ENCODE results near the gene COPA.

COPA gene

DNA sequence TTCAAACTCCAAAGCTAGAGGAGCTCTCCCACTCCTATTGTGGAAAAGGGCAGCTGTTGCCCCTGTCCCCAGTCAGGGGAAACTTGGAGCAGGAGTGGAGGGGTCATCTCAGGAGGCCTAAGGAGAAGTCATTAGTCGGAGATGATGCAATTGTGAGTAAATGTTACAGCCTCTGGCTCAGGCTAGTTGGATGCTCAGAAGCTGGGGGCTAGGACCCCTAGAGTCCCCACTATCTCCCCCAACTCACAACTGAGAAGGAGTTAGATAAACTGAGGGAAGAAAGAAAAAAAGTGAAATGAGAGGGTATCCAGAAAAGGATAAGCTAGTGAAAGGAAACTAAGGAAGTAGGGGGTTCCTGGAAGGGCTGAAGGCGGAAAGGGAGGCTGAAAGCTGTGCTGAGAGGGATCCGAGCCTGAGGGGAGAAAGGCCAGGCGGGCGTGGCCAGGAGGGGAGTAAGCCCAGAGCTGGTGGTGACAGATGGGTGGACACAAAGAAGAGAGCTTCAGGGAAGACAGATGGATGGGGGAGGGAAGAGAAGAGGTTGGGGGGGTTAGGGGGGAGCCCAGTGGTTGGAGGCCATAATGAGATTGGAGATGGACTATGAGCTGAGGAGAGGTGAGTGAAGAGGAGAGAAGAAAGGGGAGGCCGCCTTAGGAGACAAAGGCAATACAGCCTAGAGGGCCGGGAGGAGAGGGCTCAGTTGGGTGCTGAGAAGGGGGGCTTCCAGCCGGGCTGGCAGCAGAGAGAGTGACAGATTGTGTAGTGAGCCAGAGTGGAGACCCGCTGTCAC lies 19.3 kb upstream of the COPA start:
- DNase-seq: no peak

DNA sequence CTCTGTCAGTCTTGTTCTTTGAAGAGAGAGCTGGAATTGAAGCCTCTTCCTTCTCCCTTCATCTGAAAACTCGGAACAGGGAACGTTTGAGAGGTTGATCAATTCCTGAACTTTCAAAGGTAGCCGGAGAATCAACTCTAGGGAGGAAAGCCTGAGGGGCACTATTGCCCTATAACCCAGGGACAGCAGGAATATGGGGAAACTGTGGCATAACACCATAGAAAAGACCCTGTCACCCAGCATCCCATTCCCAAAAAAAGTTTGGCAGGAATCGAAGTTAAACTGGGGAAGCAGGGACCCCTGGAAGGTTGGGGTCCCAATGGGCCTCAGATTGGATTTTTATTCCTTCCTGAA lies 18.7 kb upstream of the COPA start:
- DNase-seq: no peak

DNA sequence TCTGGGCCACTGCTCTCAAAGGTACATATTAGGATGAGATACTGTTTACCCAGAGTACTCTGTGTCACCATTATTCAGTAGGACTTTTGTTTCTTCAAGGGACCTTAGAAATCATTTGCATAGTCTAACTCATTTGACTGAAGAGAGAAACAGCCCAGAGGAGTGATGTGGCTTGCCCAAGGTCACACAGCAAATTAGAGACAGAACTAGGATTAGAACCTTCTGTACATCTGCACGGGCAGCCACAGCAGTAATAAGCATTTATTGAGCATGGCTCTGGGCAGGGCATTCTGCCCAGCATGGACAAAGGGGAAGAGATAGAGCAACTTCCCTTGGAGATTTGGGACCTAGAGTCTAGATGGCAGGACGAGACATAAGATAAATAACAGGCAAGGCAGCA lies 18.1 kb upstream of the COPA start:
- no peak for DNase-seq

DNA sequence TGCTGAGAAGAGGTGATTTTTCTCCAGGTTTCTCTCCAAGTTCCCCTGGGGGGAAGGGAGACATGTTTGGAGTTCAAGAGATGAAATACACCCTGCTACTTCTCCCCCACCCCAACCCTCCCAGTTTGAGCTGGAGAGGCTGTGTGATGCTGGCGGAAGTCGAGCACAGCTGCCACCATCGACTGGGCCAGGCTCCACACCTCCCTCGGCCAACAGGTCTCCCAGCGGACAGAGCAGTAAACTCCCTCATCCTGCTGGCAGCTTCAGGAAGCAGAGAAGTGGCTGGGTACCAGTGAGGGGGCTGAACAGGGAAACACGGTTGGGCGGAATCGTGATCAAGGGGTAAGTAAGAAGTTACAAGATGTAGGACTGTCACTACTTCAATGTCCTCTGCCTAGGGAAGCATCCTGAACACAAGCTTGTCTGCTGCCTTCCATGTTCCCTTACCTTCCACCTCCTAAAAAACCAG lies 17.2 kb upstream of the COPA start:
- no peak for DNase-seq

DNA sequence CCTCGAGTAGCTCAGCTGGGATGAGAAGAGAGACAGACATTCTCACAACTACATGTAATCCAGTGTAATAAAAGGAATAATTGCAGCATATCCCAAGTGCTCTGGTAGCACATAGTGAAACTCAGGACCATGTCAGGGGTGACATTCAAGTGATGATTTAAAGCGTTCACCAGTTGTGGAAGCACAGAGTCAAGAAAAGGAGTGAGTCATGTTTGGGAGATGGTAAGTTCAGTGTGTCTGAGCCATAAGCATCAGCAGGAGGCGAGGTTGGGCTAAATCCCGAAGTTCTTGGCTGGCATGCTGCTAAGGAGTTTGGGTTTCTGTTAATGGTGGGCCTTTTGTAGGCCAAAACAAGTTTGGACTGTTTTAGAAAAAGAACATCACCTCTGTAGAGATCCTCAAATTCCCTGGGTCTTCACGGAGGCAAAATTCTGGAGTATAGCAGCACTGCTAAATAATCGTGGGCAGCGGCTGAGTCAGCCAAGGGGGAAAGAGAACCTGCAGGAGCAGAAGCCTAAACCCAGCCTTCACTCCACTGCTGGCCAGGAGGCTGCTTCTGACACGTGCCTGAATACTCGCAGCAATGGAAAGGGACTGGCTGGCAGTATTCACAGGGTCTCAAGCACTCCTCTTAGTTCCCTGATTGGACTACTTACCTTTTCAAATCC lies 16.6 kb upstream of the COPA start:
- no peak for DNase-seq

DNA sequence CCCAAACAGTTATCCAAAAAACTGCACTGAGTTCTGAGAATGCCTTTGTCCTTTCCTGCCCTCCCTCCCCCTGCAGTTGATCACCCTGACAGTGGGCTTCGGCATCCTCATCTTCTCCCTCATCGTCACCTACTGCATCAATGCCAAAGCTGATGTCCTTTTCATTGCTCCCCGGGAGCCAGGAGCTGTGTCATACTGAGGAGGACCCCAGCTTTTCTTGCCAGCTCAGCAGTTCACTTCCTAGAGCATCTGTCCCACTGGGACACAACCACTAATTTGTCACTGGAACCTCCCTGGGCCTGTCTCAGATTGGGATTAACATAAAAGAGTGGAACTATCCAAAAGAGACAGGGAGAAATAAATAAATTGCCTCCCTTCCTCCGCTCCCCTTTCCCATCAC lies 15.0 kb upstream of the COPA start:
- DNase-seq: no peak

DNA sequence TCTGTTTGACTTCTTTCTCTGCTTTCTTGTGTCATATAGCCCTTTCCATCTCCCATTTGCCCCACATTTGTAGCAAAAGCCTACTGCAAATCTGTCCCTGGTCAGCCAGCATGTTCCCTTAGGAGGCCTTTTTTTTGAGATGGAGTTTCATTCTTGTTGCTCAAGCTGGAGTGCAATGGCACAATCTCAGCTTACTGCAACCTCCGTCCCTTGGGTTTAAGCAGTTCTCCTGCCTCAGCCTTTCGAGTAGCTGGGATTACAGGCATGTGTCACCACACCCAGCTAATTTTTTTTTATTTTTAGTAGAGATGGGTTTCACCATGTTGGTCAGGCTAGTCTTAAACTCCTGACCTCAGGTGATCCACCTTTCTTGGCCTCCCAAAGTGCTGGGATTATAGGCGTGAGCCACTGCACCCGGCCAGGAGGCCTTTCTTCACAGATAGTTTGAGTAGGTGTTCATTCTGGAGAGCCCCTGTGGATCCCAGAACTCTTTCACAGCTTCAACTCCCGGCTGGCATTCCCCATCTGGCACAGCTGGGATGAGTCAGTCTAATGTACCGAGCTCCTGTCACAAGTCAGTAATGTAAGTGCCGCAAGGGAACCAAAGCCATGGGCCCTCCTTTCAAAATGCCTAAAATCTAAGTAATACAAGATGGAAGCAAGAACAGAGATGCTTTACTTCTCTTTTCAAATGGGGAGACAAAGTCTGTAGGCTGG lies 14.4 kb upstream of the COPA start:
- DNase-seq: no peak

DNA sequence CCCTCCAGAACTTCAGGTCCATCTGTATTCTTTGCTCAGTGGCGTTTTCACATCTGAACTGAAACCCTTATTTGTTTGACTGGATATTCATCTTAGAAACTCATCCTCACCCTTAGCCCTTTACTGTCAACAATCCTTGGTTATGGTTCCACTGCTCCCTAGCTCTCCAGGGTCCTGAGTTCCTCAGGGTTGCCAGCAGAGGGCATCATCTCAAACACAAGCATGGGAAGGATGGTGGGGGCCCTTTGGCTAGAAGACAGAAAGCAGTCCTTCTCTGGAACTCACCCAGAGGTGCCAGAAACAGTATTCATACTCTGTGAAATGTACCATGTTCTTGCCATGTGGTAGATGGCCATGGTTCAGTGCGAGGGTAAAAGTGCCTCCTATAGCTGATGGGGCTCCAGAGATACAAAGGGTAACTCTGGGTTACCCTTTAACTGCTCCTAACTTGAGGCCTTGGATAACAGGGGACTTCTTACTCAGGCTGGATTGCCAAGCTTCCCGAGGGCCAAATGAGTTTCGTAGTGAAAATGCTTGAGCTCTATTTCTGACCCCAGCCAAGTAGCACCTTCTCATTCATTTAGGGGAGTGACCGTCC lies 11.4 kb upstream of the COPA start:
- no peak for DNase-seq

DNA sequence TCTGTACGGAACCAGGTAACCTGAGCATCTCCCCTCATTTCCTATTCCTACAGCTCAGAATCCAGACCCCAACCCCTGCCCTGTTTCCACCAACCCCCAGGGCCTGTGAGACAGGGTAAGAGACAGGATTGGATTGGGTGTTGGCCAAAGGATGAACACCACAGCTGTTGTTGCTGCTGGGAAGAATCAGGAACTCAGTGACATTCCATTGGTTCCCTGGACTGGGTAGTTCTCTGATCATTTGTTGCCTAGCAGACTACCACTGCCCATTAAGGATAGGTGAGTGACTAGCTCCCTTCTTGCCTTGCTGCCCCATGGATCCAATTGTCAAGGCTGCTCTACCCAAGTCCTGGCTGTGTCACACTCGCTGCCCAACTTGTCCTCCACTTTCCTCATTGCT lies 10.2 kb upstream of the COPA start:
- DNase-seq: no peak

DNA sequence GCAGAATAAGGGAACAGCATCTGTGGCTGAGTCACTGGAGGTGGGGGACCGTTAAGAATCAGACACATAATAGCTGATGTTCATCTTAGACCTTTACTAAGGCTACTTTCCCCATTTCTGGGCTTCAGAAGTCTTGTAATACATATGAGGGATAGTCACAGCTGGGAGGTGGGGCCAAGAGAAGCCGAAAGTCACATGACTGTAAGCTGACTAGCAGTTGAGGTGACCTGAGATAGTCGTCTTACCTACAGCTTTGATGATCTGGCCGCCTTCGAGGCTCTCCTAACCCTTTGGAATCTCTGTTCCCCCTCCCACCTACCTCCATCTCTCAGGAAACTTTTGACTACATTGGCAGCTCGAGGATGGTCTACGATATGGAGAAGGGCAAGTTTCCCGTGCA lies 9.5 kb upstream of the COPA start:
- DNase-seq: no peak

DNA sequence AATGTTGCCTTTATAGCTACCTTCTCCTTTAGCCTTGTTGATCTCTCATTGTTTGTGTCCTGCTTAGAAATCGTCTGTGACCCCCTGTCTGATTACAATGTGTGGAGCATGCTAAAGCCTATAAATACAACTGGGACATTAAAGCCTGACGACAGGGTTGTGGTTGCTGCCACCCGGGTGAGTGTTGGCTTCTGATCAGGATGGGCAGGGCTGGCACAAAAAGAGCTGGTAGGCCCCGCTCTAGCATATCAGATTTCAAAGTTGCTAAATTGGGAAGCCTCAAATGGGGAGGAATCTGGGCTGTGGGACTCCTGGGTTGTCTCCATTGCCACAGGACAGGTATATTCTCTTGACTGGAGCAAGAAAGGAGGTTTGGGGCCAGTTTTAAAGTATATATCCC lies 8.6 kb upstream of the COPA start:
- DNase-seq: no peak

DNA sequence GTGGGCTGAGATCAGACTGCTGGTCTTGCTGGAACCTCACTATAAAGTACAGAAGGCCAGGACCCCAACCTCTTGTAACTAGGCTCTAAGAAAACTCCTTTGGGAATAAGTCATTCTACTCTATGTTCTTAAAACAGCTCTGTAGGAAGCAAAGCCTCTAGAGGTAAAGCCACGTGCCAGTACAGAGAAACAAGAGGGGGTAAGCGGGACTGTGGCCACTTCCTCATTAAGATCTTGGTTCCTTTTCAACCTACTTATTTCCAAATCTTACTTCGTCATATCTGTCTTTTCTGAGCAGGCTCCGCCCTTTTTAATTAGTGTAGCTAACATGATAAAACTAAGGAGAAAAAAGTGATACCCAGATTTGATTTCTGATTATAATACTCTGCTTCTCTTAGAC lies 3.9 kb upstream of the COPA start:
- DNase-seq: no peak

DNA sequence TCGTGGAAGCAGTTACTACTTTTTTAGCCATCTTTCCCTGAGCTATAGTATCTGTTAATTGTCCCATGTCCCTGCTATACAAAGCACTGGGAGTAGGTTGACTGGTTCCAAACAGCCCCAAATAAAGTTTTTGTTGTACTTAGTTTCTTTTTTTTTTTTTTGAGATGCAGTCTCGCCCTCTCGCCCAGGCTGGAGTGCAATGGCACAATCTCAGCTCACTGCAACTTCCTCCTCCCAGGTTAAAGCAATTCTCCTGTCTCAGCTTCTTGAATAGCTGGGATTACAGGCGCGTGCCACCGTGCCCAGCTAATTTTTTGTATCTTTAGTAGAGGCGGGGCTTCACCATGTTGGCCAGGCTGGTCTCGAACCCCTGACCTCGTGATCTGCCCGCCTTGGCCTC lies 3.4 kb upstream of the COPA start:
- DNase-seq: no peak

DNA sequence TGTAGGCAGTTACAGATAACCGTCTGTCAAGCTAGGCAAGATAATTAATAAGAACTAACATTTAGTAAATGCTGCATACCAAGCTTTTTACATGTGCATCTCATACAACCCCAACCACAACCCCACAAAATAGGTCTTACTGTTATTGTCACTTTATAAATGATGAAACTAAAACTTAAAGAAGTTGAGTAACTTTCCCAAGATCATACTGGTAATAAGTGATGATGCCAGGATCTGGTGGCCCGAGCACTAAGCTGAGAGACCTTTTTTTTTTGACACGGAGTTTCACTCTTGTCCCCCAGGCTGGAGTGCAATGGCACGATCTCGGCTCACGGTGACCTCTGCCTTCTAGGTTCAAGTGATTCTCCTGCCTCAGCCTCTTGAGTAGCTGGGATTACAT lies 1.9 kb upstream of the COPA start:
- DNase-seq: no peak

DNA sequence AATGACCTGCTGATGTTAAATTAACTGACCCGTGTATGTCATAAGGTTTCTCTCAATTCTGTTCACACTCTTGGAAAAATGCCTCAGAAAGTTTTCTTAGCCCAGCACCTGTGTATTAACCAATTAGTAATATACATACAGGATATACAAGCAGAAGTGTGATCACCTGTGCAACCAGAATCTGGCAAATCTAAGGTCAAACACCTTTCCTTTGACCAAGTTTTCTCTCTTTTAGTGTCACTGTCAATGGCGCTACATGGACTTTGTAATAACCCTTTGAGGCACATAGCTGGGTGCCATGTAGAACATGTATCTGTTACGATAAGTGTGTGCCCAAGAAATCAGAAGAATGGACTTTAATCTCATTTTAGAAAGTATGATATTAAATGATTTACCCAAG lies 1.2 kb upstream of the COPA start:
- no peak for DNase-seq

DNA sequence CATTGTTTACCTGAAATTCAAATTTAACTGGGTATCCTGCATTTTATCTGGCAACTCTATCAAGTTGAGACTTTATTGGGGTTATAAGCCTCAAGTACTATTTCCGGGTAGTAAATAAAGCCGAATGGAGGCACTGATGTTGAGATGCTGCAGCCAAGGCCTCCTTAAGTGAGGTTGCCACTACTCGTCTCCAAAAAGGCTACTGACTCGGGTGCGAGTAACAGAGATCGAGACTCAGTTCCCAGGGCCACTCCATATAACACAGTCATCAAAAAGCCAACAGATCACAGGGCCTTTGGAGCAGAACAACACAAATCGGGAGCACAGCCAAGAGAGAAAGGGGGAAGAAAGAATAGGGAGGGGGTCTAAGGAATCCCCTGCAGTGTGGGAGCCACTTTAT lies 524 bp downstream of the COPA start:
- DNase-seq: no peak

DNA sequence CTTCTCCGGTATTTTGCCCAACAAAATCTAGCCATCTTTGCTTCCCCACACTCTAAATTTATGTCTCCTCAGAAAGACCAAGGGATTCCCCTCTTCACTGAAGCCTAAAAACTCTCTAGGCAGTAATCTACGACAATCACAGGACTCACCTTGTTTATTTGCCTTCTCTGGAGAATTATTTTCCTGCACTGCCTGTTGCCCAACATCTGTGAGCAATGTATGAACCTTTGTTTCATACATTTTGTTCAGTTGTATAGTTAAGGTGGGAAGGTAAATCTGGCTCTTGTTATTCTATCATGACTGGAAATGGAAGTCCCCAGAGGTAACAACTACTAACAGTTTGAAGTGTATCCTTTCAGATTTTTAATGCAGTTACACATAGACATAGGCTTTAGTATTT lies 2.2 kb downstream of the COPA start:
- DNase-seq: no peak

DNA sequence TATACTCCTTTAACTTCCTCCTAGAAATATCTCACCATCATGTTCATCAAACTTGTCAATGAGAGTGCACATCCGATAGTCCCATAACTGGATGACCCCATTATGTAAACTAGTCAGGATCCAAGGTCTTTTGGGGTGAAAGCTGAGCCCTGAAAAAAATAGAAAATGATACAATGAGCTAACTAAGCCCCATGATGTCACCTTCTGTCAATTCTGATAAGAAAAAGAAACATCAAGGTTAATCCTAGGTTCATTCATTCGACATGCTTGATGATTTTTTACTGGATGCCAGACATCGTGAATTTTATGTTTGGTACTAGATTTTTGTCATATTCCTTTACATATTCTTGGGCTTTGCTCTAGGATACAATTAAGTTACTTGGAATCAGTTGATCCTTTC lies 2.9 kb downstream of the COPA start:
- no peak for DNase-seq

DNA sequence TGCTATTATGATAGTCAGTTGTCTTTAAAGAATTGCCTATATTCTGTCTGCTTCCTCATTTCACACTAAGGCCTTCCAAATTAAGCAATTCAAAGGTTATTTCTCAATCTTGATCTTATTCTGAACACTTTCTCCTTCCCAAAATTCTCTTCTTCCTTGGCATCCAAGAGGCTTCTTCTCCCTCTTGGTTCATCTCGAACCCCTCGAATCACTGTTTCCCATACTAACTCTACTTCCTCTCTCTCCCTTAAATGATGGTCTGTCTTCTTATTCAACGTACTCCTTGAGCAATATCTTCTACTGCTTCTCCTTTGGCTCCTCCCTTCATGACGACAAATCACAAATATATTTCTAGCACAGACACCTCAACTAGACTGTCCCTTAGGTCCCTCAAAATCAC lies 4.5 kb downstream of the COPA start:
- no peak for DNase-seq

DNA sequence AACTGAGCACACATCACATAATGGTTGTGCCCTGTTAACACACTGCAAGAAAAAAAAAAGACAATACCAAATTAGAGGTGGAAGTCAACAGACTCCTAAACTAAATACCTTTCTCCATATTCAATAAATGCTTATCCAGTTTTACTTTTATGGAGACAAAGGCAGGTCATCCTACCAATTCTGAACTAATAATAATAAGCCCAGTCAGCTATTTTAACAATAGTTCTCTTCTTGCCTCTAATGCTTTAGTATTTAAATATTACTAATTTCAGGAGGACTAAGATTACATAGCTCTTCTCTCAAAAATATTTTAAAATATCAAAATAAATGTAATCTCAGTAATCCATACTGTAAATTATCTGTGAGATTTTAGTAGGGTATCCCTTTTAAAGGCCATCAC lies 10.5 kb downstream of the COPA start:
- DNase-seq: no peak

DNA sequence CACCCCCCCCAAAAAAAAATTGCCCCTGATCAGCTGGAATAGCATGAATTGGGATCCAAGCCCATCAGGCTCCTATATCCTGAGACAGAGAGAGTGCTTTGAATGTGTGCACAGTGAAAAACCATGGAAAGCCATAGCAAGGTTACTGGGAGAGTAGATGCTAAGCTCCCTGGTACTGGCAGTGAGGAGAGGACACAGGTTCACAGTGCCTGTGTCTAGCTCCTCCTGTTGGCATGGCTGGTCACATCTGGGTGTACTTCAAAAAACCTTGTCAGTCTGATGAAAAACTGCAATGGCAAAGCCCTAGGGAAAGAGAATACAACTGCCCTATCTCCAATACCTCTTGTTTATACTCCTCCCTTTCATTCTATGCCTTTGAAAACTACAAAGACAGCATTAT lies 12.9 kb downstream of the COPA start:
- DNase-seq: no peak

DNA sequence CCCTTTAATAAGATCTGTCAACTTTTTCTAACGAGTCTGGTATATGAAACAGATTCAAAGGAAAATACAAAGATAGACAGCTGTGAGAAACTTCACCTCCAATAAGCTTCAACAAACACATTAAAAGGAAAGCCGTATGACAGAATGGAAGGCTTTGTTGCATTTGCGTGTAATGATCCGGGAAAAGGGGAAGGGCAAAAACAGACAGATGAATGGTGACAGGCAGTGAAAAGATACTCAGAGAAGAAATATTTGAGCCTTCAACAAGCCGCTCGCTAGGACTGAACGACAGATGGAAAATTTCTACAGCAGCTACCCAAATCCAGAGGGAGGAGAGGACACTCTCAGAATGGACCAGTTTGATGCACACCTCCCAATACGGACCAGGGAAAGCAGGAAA lies 14.9 kb downstream of the COPA start:
- no peak for DNase-seq

DNA sequence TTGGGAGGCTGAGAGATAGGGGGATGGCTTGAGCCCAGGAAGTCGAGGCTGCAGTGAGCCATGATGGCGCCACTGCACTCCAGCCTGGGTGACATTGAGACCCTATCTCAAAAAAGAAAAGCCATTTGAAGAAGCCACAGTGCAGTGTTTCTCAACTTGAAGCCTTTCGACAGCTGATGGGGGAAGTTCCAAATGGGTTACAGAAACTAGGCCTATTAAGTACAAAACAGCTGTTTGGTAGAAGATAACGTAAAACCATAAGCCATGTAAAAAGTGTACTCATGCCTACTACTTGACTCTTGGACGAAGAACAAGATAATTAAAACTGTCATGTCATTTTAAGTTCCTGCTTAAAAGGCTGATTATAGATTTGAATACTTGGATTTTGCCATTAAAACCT lies 16.6 kb downstream of the COPA start:
- DNase-seq: no peak

DNA sequence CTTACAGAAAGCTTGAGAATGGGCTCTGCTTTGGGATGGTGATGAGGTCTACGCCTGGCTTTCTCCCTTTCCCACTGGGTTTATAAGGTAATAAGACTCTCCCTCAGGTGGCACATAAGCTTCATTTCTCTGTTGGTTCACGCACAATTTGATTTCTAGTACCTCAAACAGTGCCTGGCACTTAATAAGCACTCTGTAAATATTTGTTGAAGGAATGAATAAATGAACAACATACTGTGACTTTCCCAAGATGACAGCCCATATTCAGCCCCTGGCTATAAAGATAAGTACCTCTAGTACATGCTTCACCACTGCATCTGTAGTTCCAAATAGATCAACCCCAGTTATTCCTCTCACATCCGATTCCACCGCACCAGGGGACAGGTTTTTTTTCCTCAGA lies 17.8 kb downstream of the COPA start:
- DNase-seq: no peak
